Inferior parietal cortex (tissue), 1 donor: ENCODE measurements around the gene SEZ6L.

Experiments
- DNase-seq: peaks from one replicate; pipeline ENCODE4 v3.0.0-alpha.2; 2016; ENCODE audit errors: extremely low spot score

Gene SEZ6L

DNA sequence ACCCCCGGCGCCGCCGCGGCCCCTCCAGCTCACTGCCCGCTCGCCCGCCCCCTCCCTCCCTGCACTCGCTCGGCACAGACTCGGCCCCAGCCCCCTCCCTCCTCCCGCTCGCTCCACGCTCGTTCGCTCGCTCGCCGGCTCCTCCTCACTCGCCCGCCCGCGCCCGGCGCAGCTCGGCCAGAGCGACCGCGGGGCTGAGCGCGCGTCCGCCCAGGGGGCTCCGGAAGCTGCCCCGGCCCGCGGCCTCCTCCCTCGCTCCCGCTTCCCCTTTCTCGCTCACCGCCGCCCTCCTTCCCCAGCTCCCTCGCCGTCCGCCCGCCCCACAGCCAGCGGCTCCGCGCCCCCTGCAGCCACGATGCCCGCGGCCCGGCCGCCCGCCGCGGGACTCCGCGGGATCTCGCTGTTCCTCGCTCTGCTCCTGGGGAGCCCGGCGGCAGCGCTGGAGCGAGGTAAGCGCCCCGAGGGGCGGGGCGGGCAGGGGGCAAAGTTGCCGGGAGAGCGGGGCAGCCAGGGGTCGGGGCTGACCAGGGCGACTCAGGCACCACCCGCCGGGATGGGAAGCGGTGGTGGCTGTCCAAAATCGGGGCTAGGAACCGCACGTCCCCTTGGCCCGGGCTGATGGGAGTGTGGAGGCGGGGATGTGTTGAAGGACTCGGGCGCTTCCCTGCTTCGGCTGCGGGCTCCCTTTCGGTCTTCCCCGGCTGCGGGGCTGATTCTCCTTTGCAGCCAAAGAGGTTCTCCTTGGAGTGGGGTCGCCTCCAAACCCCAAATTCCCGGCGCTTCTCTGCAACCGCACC lies at the start of gene SEZ6L:
SEZ6L (plus strand) TSS at position 148 of the 797 bp plus-strand sequence; CDS start at position 356, 208 bp downstream.
- DNase-seq = no peak

DNA sequence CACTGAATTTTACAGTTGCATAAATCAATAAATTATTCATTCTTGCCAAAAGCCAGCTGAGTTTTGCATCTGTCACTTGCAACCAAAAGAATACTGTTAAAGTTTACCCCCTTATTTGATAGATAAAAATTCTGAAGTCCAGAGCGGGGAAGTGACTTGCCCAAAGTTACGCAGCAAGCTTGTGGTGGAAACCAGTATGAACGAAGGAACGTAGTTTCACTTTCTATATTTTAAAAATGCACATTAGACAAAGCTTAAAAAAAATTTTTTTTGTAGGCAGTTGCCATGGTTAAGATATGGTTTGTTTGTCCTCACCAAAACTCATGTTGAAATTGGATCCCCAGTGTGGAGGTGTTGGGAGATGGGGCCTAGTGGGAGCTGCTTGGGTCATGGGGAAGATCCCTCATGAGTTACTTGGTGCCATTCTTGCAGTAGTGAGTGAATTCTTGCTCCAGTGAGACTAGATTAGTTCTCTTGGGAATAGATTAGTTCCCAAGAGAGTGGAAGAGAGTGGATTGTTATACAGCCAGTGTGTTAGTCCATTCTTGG lies 46.3 kb upstream of the SEZ6L start:
- DNase-seq = no peak

DNA sequence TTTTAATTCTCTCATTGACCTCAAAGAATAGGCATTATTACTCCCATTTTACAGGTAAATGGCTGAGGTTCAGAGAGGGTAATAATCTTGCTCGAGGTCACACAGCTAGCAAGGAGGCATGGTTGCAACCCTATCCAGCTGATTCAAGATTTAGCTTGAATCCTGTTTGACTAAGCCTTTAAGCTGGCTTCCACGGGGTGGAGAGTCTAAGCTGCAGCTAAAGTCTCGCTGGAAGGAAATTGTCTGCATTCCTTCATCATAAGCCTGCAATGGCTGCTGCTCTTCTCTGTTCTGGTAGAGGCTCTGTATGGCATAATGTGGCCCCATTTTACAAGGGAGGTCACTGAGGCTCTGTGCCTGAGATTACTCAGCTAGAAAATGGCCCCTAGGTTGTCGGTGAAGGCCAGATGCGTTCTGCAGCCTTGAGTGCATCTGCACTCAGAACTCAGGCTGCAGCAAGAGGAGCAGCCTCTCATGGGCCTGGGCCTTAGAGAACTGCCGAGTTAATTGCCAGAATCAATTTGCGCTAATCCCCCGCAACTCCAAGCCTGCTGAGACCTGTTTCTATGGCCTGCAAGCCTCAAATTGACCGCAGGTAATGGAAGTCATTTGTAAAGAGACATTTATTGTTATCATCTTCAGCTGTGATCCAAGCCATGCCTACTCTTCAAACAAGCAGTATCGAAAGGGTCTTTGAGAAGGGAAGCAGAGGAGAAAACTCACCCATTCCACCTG lies 44.1 kb upstream of the SEZ6L start:
- no peak for DNase-seq

DNA sequence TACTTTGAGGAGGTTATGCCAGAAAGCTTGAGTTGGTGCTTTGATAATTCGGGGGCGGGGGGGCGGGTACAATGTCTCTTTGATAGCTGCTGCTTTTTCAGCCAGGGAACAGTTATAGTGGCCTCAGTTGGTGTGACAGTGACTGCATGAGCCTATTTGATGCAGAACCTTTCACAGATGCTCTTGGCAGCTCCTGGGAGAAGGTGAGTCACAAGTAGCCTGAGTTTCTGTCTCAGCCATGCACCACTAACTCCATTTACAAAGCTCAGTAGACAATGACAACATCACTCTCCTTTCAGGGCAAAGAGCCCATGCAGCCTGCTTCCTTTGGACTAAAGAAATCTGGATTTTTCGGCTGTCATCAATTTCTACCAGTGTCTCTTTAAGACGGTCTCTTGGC lies 42.1 kb upstream of the SEZ6L start:
- no peak for DNase-seq

DNA sequence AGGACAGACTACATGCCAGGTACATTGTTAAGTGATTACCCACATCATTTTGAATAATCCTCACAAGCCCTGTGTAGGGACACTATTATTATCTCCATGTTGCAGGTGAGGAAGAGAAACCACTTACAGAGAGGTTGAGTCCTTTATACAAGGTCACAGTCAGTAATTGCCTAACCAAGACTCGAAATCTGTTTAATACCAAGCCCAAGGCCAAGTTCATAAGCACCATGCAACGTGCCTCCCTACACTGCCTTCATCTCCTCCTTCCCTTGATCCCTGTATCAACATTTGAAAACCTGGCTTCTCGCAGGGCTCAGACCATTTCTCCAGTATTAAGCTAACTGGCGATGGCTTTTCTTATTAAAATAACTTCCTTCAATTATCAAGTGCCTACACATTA lies 41.7 kb upstream of the SEZ6L start:
- DNase-seq = no peak

DNA sequence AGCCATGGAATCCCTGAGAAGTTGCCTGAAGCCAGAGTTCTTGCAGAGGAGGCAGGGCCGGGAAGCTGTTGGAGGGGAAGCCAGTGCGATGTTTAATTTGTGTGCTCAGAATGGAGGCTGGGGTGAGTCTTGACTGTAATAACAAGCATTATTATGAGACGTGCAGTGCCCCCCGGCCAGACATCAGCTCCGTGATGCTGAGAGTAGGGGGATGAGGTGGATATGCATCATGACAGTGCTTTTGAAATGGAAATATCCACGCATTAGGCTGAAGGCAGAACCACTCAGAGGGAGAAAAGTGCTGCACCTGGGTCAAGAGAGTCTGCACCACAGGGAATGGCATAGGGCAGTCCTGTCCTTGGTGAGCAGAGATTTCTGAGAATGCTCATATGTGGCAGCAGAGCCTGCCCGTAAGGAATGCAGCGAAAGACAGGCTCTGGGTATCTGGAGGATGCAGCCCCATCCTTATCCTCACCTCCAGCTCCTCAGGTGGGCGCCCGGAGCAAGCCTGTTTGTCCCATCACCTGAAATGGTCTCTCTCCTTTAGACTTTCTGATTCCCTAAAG lies 37.6 kb upstream of the SEZ6L start:
- no peak for DNase-seq

DNA sequence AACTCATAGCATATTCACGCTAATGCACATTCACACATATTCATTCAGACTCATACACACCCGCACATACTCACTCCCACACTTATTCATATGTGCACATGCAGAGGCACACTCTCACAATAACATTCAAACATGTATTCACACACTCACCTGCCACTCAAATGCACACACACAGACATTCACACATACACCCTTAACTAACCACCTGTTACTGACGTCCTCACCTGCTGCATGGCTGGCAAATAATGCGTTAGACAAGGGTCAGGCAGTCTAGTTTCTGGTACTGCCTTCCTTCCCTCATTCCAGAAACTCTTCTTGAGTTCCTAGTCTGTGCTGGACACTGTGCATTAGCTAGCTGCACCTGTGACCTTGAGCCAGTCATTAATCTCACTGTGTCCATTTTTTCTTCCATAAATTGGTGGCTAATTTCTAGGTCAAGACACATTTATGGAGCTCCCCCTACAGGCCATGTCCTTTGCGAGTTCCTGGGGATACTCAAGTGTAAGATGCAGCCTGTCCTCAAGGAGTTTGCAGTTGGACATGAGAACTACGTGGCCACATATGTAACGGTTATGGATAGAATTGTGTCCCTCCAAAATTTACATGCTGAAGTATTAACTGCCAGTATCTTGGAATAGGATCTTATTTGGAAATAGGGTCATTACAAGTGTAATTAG lies 34.5 kb upstream of the SEZ6L start:
- DNase-seq = no peak

DNA sequence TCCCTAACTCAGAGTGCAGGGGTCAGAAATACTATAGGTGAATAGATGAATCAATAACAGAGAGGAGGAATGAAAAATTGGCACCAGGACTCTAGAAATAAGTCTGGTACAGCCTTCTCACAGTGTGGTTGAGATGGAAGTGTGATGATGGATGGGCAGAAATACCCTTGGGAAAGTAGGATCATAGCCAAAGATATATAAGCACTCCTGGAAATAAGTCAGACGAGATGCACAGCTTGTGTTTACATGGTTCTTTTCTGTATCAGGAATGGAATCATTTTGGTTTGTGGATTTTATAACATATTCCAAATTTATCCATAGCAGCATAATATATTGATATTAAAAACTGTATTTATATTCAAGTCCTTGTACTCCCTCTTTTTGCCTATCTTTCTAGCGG lies 33.5 kb upstream of the SEZ6L start:
- DNase-seq = no peak

DNA sequence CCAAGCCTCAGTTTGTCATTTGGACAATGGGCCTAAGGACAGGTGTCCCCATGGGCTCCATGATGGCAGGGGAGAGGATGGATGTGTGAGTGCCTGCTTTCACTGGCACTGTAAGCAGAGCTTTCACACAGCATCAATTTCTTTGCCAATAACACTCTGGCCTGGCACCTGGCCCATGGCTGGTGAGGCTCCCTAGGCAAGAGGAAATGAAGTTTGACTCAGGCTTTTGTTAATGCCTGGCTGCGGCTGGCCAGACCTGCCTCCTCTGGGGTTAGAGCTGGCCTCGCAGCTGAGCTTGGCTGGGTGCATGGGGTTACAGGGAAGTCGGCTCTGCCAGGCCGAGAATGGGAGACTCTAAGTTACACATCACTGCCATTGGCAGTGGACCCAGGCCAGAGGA lies 30.0 kb upstream of the SEZ6L start:
- peak; percentile 42 for DNase-seq

DNA sequence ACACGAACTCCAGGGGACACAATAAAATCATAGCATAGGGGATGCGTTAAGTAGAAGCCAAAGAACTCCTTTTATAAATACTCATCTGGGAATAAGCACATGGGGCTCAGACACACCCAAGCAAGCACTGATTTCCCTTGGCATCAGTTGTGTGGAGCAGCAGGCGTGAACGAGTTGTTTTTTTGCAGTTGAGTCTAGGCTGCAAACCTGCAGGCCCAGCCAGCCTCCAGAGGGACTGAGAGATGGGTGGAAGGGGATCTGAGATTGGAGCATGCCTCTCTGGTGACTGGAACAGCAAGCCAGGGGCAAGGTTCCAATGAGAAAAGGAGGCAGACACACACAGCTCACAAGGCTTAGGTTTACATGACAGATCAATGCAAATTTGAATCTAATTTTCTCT lies 27.4 kb upstream of the SEZ6L start:
- DNase-seq = no peak

DNA sequence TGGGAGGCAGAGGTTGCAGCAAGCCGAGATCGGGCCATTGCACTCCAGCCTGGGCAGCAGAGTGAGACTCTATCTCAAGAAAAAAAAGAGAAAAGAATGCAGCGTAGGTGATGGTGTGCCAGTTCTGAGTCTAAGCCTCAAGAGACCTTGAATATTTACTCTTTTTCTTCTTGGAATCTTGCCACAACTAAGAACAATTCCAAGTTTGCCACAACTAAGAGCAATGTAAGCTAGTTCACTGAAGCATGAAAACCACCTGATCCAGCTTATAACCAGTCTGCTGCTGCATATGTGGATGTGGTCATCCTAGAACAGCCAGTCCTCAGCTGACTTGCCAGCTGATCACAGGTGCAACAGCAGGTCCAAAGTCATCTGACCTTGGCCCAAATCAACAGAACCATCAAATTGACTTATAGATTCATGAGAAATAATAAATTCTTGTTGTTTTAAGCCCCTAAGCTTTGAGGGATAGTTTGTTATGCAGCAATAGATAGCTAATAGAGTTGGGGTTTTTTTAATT lies 25.4 kb upstream of the SEZ6L start:
- no peak for DNase-seq

DNA sequence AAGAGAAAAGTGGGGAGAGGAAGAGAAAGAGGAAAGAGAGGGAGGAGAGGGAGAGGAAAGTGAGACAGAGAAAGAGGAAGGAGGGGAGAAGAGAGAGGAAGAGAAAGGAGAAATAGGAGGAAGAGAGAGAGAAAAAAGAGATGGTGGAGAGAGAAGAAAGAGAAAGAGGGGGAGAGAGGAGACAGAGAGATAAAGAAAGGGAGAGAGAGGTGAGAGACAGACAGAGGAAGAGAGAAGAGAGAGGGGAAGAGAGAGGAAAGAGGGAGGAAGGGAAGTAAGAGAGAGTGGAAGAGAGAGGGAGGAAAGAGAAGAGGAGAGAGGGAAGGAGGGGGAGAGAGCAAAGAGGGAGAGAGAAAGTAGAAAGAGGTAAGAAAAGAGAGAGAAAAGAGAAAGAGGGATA lies 9.4 kb upstream of the SEZ6L start:
- DNase-seq = no peak

DNA sequence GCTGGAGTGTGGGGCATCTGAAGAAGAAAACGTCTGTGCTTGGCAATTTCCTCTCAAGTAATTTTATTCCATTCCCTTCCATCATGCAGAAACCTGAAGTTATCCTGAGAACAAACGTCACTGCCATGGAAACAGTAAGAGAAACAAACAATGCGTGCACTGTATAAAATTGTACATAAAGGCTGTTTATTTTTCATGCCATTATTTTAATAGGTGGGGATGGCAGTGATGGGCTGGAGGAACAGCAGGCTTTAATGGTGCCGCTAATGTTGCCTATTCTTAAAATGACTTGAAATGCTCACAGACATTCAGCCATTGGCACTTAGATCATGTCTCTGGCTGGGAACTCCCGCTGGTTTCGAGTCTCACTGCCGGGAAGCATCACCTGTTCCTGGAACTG lies 7.5 kb upstream of the SEZ6L start:
- no peak for DNase-seq

DNA sequence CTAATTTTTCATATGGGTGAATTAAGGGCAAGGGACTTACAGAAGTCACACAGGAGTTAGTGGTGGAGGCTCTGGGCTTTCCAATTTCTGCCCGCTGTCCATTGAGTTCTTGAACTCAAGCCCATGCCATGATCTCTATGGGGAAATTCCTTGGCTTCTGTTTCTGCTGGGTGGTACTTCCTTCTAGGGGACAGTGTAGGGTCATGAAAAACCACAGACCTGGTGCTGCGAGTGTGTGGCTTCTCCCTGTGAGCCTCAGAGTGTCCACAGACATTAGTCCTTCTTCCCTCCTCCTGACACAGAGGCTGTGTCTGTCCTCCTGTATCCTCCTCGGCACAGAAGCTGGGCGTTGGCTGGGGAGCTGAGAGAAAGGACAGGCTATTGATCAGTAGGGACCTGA lies 6.3 kb upstream of the SEZ6L start:
- no peak for DNase-seq

DNA sequence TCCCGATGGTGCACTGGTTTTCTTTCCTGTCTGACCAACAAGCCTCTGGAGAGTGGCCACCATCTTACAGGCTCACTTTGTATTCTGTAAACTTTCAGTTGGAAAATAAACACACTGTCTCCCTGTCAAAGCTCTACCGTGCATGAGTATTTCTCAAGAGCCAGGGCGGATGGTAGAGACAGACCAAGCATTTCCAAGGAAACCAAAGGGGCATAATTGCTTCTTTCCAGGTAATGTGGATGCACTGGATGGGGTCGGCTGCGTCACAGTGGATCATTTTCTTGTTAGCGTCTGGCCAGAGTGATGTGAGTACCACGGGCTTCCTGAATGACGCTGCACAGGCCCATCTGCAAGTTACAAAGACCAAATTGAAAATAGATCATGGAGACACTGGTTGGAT lies 5.1 kb upstream of the SEZ6L start:
- no peak for DNase-seq

DNA sequence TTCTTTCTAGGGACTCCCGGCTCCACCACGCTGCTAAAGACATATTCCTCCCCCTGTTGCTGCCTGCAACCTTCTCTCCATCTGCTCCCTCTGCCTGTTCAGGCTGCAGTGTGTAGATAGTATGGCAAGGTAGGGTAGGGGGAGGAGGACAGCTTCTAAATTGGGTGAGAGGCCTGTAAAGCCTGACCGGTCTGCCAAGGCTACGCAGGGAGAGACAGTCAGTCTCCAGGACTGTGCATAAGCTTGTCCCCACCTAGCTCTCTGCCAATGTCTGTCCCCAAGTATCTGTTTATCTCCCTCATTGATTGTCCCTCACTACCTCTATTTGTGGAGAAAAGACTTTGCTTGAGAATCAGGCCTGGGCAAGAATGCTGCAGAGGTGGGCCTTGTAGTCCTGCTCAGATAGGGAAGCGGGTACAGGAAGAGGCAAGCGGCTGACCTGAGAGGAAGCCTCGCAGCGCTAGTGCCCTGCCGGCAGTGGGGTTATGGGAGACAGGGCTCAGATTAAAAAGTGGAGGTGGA lies 871 bp upstream of the SEZ6L start:
- peak; percentile 32 for DNase-seq

DNA sequence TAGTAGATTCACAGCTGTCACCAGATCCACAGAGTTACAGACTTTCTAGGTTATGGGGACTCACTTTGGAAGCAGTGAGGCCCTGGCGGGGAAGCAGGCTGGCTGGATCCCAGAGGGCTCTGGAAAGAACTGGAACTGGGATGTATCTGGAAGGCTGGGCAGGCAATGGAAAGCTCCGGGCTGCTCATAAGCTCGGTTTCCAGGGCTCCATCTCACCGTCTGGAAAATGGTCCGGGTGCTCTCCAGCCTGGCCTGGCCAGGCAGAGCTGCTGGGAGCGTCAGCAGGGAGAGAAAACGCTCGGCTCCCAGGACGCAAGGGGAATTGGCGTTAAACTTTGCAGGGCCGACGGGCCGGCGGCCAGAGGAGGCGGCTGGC lies 335 bp upstream of the SEZ6L start:
- no peak for DNase-seq

DNA sequence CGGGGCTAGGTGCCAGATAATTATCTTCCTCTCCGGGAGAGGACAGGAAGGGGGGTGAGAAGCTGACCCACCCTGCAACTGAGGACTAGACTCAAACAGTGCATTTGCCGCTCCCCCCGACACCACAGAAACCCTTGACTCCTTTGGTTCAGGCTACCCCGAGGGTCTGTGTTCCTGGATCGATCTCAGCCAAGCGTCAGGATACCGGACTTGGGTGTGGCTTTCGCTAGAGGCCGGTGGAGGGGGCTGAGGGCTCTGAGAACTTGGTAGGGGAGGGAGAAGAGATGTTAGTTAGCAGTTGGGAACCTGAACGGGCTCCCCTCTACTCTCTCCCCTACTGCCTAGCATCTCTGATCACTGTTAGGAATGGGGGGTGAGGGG lies 840 bp downstream of the SEZ6L start:
- DNase-seq = no peak

DNA sequence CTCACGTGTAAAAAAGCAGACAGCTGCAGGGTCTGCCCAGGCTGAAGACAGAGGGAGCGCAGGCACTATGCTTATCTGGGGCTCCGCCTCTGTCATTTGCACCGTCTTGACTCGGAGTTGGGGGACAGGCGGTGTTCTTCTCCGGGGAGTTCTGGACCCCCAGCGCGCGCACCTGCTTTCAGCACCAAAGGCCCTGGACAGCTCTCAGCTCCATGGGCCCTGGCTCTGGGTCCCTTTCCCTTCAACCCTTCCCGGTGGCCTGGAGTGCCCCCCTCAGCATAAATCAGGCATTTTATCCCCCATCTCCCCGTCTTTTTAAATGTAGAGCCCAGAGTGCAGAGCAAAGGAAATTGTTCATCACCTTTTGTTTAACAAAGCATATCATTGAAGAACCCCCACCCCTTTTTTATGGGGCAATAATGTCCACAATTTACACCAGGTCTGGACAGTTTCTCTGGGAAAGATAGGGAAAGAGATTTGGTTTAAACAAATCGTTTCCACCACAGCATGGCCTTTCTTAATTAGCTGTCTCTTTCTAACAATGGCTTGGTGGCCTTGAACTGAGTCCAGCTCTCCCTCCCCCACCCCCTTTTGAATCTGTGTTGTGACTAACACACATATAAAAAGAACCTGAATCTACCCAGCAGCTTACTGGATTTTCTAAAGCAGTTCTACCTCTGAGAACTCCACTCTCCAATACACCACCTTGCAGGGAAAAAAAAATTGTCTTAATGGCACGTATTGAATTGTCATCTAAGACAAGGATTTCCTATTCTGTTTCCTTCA lies 1.7 kb downstream of the SEZ6L start:
- peak; percentile 6 for DNase-seq

DNA sequence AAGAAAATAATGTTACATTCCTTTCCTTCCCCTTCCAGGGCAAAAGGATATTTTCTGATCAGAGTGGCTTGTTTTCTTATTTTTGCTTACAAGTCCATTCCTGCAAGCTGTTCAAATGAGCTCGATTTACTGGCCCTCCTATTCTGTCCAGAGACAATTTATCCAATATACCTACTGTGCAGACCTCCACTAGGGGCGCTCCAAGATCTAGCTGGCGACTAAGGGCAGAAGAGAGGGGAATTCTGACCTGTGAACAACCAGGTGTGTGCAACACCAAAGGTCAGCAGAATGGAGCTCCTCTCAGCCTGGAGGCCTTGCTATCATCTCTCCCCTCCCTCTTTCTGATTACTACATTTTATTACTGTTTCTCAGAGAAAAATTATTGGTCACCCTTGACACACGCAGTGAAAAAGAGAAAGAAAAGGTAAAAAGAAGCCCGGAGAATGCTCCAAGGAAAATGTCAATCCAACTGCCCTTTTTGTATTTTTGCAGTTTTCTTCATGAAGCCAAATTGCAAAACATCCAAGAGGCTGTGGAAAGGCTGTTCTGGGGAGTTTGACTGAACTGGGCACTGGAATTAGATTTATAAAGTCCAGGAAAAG lies 3.2 kb downstream of the SEZ6L start:
- peak; percentile 64 for DNase-seq

DNA sequence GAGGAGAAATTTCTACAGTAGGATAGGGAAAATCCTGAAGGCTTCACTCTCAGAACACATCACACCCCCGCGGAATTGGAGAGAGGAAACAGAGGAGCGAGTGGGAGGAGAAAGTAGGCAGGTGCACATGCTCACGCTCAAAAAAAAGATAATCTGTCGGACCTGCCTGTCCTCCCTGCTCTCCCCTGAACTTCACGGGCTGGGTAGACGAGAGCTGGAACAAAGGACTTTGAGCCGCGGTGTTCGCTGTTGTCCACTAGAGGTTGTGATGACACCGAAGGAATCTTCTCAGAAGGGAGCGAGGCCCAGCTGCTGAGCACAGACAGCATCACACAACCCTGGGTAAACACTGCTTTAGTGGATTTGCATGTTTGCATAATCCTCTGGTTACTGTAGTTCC lies 5.0 kb downstream of the SEZ6L start:
- DNase-seq = peak; percentile 59
